Breast epithelium (tissue), 3 donors: Measurements from ENCODE around the gene NUDT14.

Experiments used
- POLR2A ChIP-seq: fragments of 450-650 bp; IDR thresholded peaks from one replicate; pipeline ENCODE4 v1.6.1; 2016; ENCODE audit warnings: antibody characterized with exemption, mild to moderate bottlenecking, moderate library complexity
- POLR2AphosphoS5 ChIP-seq, 3 donors: sonication (generic); formaldehyde crosslinking; IDR thresholded peaks; one replicate each; pipeline ENCODE4 v1.6.1; 2017; ENCODE audit warnings: antibody characterized with exemption in 3 of 3
- TF ChIP-seq, protein P1 (sequence below), 3 donors: fragments of 450-650 bp; IDR thresholded peaks; one replicate each; pipeline ENCODE4 v1.5.1; 2016 to 2017; ENCODE audit warnings: antibody characterized with exemption in 3 of 3, mild to moderate bottlenecking in 3 of 3, moderate library complexity in 3 of 3

DNA sequence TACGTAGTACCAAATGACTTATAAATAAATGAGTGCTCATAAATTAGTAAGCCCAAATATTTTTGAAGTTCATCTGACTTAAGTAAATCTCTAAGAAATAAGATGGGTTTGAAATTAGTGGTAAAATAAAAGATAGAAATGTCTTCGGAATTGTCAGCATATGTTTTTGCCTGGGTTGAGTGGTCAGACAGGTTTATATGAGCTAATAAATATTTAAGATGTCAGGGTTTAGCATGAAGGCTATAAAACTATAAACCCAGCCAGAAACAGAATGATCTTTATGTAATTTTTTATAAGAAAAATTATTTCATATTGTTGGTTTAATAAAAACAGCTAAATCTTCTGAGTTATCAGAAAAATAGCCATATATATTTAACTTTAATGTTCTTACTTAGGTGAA is 49.9 kb downstream of the NUDT14 start:
- TF ChIP-seq, protein P1, sequence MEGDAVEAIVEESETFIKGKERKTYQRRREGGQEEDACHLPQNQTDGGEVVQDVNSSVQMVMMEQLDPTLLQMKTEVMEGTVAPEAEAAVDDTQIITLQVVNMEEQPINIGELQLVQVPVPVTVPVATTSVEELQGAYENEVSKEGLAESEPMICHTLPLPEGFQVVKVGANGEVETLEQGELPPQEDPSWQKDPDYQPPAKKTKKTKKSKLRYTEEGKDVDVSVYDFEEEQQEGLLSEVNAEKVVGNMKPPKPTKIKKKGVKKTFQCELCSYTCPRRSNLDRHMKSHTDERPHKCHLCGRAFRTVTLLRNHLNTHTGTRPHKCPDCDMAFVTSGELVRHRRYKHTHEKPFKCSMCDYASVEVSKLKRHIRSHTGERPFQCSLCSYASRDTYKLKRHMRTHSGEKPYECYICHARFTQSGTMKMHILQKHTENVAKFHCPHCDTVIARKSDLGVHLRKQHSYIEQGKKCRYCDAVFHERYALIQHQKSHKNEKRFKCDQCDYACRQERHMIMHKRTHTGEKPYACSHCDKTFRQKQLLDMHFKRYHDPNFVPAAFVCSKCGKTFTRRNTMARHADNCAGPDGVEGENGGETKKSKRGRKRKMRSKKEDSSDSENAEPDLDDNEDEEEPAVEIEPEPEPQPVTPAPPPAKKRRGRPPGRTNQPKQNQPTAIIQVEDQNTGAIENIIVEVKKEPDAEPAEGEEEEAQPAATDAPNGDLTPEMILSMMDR (IDR thresholded peaks at IDR 0.05): no peak
- TF ChIP-seq POLR2A (no peak), POLR2AphosphoS5 (IDR thresholded peaks at IDR 0.05) (no peak)
